DND-41 (cell line): ENCODE measurements around the gene NFIB.

ENCODE experiments used
- EZH2 ChIP-seq: IDR thresholded peaks from 3 replicates; pipeline ENCODE4 v1.6.1; 2012; ENCODE audit warnings: borderline replicate concordance, low read depth, mild to moderate bottlenecking, moderate library complexity, low read length, inconsistent platforms; ENCODE audit not compliant: severe bottlenecking
- TF ChIP-seq, protein P1 (sequence below): IDR thresholded peaks from 2 replicates; pipeline ENCODE4 v1.5.1; 2012; ENCODE audit warnings: borderline replicate concordance, low read length, moderate library complexity, mild to moderate bottlenecking; ENCODE audit not compliant: poor library complexity, severe bottlenecking; ENCODE audit errors: extremely low read depth

DNA sequence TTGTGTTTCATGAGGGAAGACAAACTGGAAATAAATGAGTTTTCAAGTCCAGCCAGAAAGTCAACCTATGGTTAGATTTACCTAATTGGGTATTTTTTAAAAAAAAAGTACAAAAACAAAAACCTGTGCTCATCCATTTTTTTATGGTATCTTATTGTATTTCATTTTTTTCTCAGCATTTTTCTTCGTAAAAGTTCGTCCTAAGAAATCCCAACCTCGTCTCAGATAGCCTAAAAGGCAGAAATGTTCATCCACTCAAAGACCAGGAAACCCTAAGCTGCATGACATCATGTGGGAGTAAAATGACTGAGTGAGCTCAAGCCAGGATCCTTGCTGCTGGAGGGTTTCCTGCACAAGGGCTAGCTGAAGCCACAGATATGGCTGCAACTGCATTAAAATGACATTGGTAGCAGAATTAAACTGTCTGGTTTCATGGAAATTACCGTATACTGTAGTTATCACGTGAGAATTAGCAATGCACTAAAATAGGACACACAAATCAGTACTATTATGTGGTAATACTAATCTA is 70.4 kb downstream of the NFIB start:
- TF ChIP-seq, protein P1, sequence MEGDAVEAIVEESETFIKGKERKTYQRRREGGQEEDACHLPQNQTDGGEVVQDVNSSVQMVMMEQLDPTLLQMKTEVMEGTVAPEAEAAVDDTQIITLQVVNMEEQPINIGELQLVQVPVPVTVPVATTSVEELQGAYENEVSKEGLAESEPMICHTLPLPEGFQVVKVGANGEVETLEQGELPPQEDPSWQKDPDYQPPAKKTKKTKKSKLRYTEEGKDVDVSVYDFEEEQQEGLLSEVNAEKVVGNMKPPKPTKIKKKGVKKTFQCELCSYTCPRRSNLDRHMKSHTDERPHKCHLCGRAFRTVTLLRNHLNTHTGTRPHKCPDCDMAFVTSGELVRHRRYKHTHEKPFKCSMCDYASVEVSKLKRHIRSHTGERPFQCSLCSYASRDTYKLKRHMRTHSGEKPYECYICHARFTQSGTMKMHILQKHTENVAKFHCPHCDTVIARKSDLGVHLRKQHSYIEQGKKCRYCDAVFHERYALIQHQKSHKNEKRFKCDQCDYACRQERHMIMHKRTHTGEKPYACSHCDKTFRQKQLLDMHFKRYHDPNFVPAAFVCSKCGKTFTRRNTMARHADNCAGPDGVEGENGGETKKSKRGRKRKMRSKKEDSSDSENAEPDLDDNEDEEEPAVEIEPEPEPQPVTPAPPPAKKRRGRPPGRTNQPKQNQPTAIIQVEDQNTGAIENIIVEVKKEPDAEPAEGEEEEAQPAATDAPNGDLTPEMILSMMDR: no peak
- TF ChIP-seq EZH2: no peak
